ENCODE data around the gene RALGAPB.
"Not testable (repeated sequence)": the region's sequence is repeated elsewhere in the genome, so short reads cannot be mapped to it uniquely, and the experiment has no call there.

GRCh38 chr20:38511726-38512125 is 39.1 kb downstream of the RALGAPB start:
- not testable (repeated sequence) for TF ChIP-seq POLR2A (IDR thresholded peaks at IDR 0.05; ENCODE audit: low read length); GATA1 (IDR thresholded peaks at IDR 0.05; ENCODE audit: low read depth, low read length)

Data from erythroblast (primary cell).